IMR-90 (cell line): ENCODE results near the gene AAGAB. TPM values are rescaled to one million over a fixed set of nuclear protein-coding genes. Genes with fewer than 3 reads are reported as not detected.

Experiments
- ATAC-seq: fragments of 200-7000 bp; cut with Tn5 transposase; 2 replicates; pipeline ENCODE4 v1.9.1; 2020; ENCODE audit warnings: low read depth, mild to moderate bottlenecking, moderate library complexity
- BruUV-seq: library from RNA; stranded (reverse); fragments of 400-500 nt; replicated peaks from 2 replicates; lab custom pipeline; 2021; lab: Mats Ljungman, UMichigan
- CTCF ChIA-PET: fragments of 300-600 bp; formaldehyde crosslinking; extraction: SDS; loops from one replicate; lab custom pipeline; 2021; ENCODE audit warnings: antibody characterized with exemption; lab: Yijun Ruan, JAX
- POLR2A ChIA-PET: fragments of 300-600 bp; sonication (Branson Sonifier 250); formaldehyde crosslinking; loops from one replicate; lab custom pipeline; 2022; ENCODE audit warnings: antibody characterized with exemption; ENCODE audit not compliant: unreplicated experiment; lab: Charles Lee
- DNase-seq: peaks from one replicate; pipeline ENCODE4 v3.0.0; 2013
- H2AFZ ChIP-seq: replicated peaks from 2 replicates; pipeline ENCODE3; 2013; ENCODE audit warnings: low read length, mild to moderate bottlenecking; ENCODE audit not compliant: poor library complexity
- H2AK5ac ChIP-seq: 2 replicates; pipeline ENCODE4 v1.6.1; 2013; ENCODE audit warnings: low read depth, low read length, inconsistent platforms
- H2AK9ac ChIP-seq: replicated peaks from 2 replicates; pipeline ENCODE3; 2013; ENCODE audit warnings: mild to moderate bottlenecking, low read depth, low read length, moderate library complexity; ENCODE audit not compliant: poor library complexity
- H2BK120ac ChIP-seq: 2 replicates; pipeline ENCODE4 v1.6.1; 2013; ENCODE audit warnings: low read depth, low read length, inconsistent platforms
- H2BK15ac ChIP-seq: 3 replicates; pipeline ENCODE4 v1.6.1; 2013; ENCODE audit warnings: low read depth, low read length, inconsistent platforms
- H2BK20ac ChIP-seq: 2 replicates; pipeline ENCODE4 v1.6.1; 2013; ENCODE audit warnings: low read depth, mild to moderate bottlenecking, inconsistent platforms, low read length, moderate library complexity
- H2BK5ac ChIP-seq: 2 replicates; pipeline ENCODE4 v1.6.1; 2013; ENCODE audit warnings: mild to moderate bottlenecking, low read depth, low read length, inconsistent platforms; ENCODE audit not compliant: poor library complexity, severe bottlenecking
- H3K14ac ChIP-seq: replicated peaks from 2 replicates; pipeline ENCODE4 v1.6.1; 2013; ENCODE audit warnings: low read depth, low read length, inconsistent platforms
- H3K18ac ChIP-seq: 2 replicates; pipeline ENCODE4 v1.6.1; 2013; ENCODE audit warnings: low read depth, low read length, control low read depth
- H3K23ac ChIP-seq: 2 replicates; pipeline ENCODE4 v1.6.1; 2013; ENCODE audit warnings: low read depth, low read length, inconsistent platforms
- H3K27ac ChIP-seq: 2 replicates; pipeline ENCODE4 v1.5.1; 2013; ENCODE audit warnings: mild to moderate bottlenecking, control low read depth, low read length; ENCODE audit not compliant: insufficient read depth
- H3K27me3 ChIP-seq: 2 replicates; pipeline ENCODE4 v1.6.1; 2013; ENCODE audit warnings: low read length; ENCODE audit not compliant: control insufficient read depth, insufficient read depth
- H3K36me3 ChIP-seq: 2 replicates; pipeline ENCODE4 v1.6.1; 2013; ENCODE audit warnings: low read length, mixed read lengths; ENCODE audit not compliant: control insufficient read depth, insufficient read depth
- H3K4ac ChIP-seq: 2 replicates; pipeline ENCODE4 v1.6.1; 2013; ENCODE audit warnings: low read depth, low read length, inconsistent platforms
- H3K4me1 ChIP-seq: 2 replicates; pipeline ENCODE4 v1.6.1; 2013; ENCODE audit warnings: low read length, mixed read lengths; ENCODE audit not compliant: control insufficient read depth, insufficient read depth
- H3K4me2 ChIP-seq: 2 replicates; pipeline ENCODE4 v1.6.1; 2013; ENCODE audit warnings: low read depth, mild to moderate bottlenecking, control low read depth, low read length, moderate library complexity
- H3K4me3 ChIP-seq: 2 replicates; pipeline ENCODE4 v1.5.1; 2013; ENCODE audit warnings: low read depth, mild to moderate bottlenecking, control low read depth, low read length, moderate library complexity; ENCODE audit not compliant: insufficient read depth
- H3K56ac ChIP-seq: 2 replicates; pipeline ENCODE4 v1.6.1; 2013; ENCODE audit warnings: low read length, inconsistent platforms; ENCODE audit not compliant: insufficient read depth; ENCODE audit errors: extremely low read depth
- H3K79me1 ChIP-seq, 2 experiments: 2 replicates each; pipeline ENCODE4 v1.6.1; 2013; ENCODE audit warnings: low read length in 2 of 2, inconsistent platforms in 1 of 2, low read depth in 1 of 2
- H3K9ac ChIP-seq: 2 replicates; pipeline ENCODE4 v1.6.1; 2013; ENCODE audit warnings: low read depth, low read length, control low read depth
- H3K9me1 ChIP-seq: 2 replicates; pipeline ENCODE4 v1.6.1; 2013; ENCODE audit warnings: low read length, inconsistent platforms; ENCODE audit not compliant: insufficient read depth
- H3K9me3 ChIP-seq: 2 replicates; pipeline ENCODE4 v1.6.1; 2013; ENCODE audit warnings: low read length; ENCODE audit not compliant: control insufficient read depth, insufficient read depth
- H4K20me1 ChIP-seq: 2 replicates; pipeline ENCODE4 v1.6.1; 2013; ENCODE audit warnings: low read length, inconsistent platforms; ENCODE audit not compliant: insufficient read depth
- H4K5ac ChIP-seq: 2 replicates; pipeline ENCODE4 v1.6.1; 2013; ENCODE audit warnings: mild to moderate bottlenecking, low read depth, low read length, control low read depth
- H4K8ac ChIP-seq, 2 experiments: 2 replicates each; pipeline ENCODE4 v1.6.1; 2013; ENCODE audit warnings: low read depth in 2 of 2, low read length in 2 of 2, control low read depth in 1 of 2, inconsistent platforms in 1 of 2
- H4K91ac ChIP-seq: 2 replicates; pipeline ENCODE4 v1.6.1; 2013; ENCODE audit warnings: low read depth, low read length, inconsistent platforms; ENCODE audit not compliant: insufficient read depth
- CEBPB ChIP-seq: IDR thresholded peaks from 2 replicates; pipeline ENCODE4 v1.6.1; 2012; ENCODE audit warnings: low read depth, low read length, improper control_type of control experiment
- CHD1 ChIP-seq: IDR thresholded peaks from 2 replicates; pipeline ENCODE4 v1.6.1; 2012; ENCODE audit warnings: low read depth, low read length, improper control_type of control experiment
- CTCF ChIP-seq: conservative IDR thresholded peaks from 2 replicates; pipeline ENCODE4 v1.5.1; 2012; ENCODE audit warnings: mild to moderate bottlenecking, low read depth, low read length, improper control_type of control experiment
- FOS ChIP-seq: fragments of 150-350 bp; IDR thresholded peaks from 2 replicates; pipeline ENCODE4 v1.6.1; 2016; ENCODE audit warnings: low read depth, low read length
- MAFK ChIP-seq: IDR thresholded peaks from 2 replicates; pipeline ENCODE4 v1.6.1; 2012; ENCODE audit warnings: low read depth, low read length, improper control_type of control experiment
- MAZ ChIP-seq: IDR thresholded peaks from 2 replicates; pipeline ENCODE4 v1.6.1; 2012; ENCODE audit warnings: low read depth, mild to moderate bottlenecking, low read length, improper control_type of control experiment, moderate library complexity, borderline replicate concordance
- MXI1 ChIP-seq: IDR thresholded peaks from 2 replicates; pipeline ENCODE4 v1.6.1; 2012; ENCODE audit warnings: low read depth, mild to moderate bottlenecking, low read length, moderate library complexity, borderline replicate concordance
- NFE2L2 ChIP-seq: fragments of 150-350 bp; IDR thresholded peaks from 2 replicates; pipeline ENCODE4 v1.6.1; 2016; ENCODE audit warnings: low read depth, mild to moderate bottlenecking, low read length
- RCOR1 ChIP-seq: IDR thresholded peaks from 2 replicates; pipeline ENCODE4 v1.6.1; 2012; ENCODE audit warnings: mild to moderate bottlenecking, low read length, improper control_type of control experiment; ENCODE audit not compliant: insufficient replicate concordance
- RFX5 ChIP-seq: IDR thresholded peaks from 2 replicates; pipeline ENCODE4 v1.8.0; 2012; ENCODE audit warnings: low read depth, mild to moderate bottlenecking, low read length, moderate library complexity
- SMC3 ChIP-seq: fragments of 150-350 bp; IDR thresholded peaks from 2 replicates; pipeline ENCODE4 v1.6.1; 2016; ENCODE audit warnings: low read depth, mild to moderate bottlenecking, antibody characterized with exemption, low read length, moderate library complexity
- WGBS, 2 experiments: methylation state at CpG; one replicate each; pipeline versions ENCODE4 v1.1.5 to v1.1.7; 2013; ENCODE audit warnings: missing lambda C conversion rate in 2 of 2; ENCODE audit not compliant: insufficient read length in 1 of 2; ENCODE audit errors: extremely low coverage in 2 of 2; 5-methylcytosine and 5-hydroxymethylcytosine counted together
- dilution Hi-C: fragments of 300-500 bp; cut with HindIII; formaldehyde crosslinking; loops from one replicate; pipeline ENCODE4 v1.14.3; 2018; ENCODE audit warnings: low sequenced_read_pairs; ENCODE audit not compliant: unreplicated experiment
- in situ Hi-C: fragments of 300-500 bp; cut with MboI; formaldehyde crosslinking; loops from 3 replicates; pipeline ENCODE4 v1.14.3; 2019; ENCODE audit warnings: low sequenced_read_pairs, inconsistent platforms, mixed read lengths
- intact Hi-C: fragments of 100-400 bp; cut with micrococcal nuclease; formaldehyde crosslinking; loops from 2 replicates; pipeline ENCODE4 v1.10.0; 2022
- polyA plus RNA-seq, 3 experiments: library from polyadenylated mRNA; depleted of rRNA; stranded (reverse); fragments of >200 nt; gene quantifications; 2 replicates each; pipeline ENCODE4 v1.2.3, GENCODE V29; 2012; ENCODE audit warnings: low replicate concordance in 1 of 3
- total RNA-seq: library from RNA; depleted of rRNA; stranded (reverse); fragments of >200 nt; gene quantifications from 2 replicates; pipeline ENCODE4 v1.2.3, GENCODE V29; 2012
- TF ChIP-seq, protein P1 (sequence below): fragments of 150-350 bp; IDR thresholded peaks from 2 replicates; pipeline ENCODE4 v1.6.1; 2017; ENCODE audit warnings: mild to moderate bottlenecking, antibody characterized with exemption, low read length, low read depth
- TF ChIP-seq, protein P2 (sequence below): fragments of 150-350 bp; IDR thresholded peaks from 2 replicates; pipeline ENCODE4 v1.6.1; 2016; ENCODE audit warnings: low read depth, mild to moderate bottlenecking, low read length, moderate library complexity, borderline replicate concordance

AAGAB gene
- total and polyA plus RNA-seq, 2 of the 4 experiments (the other 2 are of a cell fraction): 26.1 to 69.7 TPM

GRCh38 chr15:67190326-67190725, 64.1 kb downstream of the AAGAB start:
- no CpG with 5 or more reads among the region's 2 CpGs for WGBS, 2 experiments
- Histone ChIP-seq H2AFZ (no peak overlapping the region), H3K9me1 (peaks cover 56% of the 10 kb centered on the region), H2BK5ac (no peak overlapping the region), H3K4me2 (no peak overlapping the region), H3K18ac (no peak overlapping the region), H2BK120ac (no peak overlapping the region), H4K8ac (no peak overlapping the region), H2AK5ac (peak overlapping the region; percentile 5; the same call in 1 of the 2 replicates), H2BK15ac (no peak overlapping the region), H4K91ac (no peak overlapping the region), H2AK9ac (no peak overlapping the region), H4K5ac (no peak overlapping the region), H3K4ac (no peak overlapping the region), H3K14ac (no peak overlapping the region), H4K20me1 (no peaks in the 10 kb centered on the region), H3K4me1 (peaks cover 49% of the 10 kb centered on the region), H3K56ac (no peak overlapping the region), H3K79me1 (peaks cover 31 to 91% of the 10 kb centered on the region in 2 experiments), H2BK20ac (no peak overlapping the region), H3K27me3 (no peaks in the 10 kb centered on the region), H3K9me3 (no peaks in the 10 kb centered on the region), H3K23ac (no peak overlapping the region), H3K36me3 (peaks cover 88% of the 10 kb centered on the region), H3K4me3 (no peak overlapping the region), H3K27ac (no peak overlapping the region), H3K9ac (no peak overlapping the region)
- ChIA-PET CTCF (no interaction called here), POLR2A (no interaction called here)
- in situ Hi-C loops: loop anchor here (10.0 kb wide), 1 partner anchor 246 kb away; no protein-coding TSS in a partner anchor
- TF ChIP-seq MXI1: no peak
- TF ChIP-seq SMC3: no peak
- no peak for TF ChIP-seq MAZ
- TF ChIP-seq MAFK: no peak
- no peak for TF ChIP-seq CTCF
- TF ChIP-seq RFX5: no peak
- no peak for TF ChIP-seq CHD1
- TF ChIP-seq NFE2L2: no peak
- TF ChIP-seq, protein P1, sequence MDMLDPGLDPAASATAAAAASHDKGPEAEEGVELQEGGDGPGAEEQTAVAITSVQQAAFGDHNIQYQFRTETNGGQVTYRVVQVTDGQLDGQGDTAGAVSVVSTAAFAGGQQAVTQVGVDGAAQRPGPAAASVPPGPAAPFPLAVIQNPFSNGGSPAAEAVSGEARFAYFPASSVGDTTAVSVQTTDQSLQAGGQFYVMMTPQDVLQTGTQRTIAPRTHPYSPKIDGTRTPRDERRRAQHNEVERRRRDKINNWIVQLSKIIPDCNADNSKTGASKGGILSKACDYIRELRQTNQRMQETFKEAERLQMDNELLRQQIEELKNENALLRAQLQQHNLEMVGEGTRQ: no peak
- TF ChIP-seq RCOR1: no peak
- TF ChIP-seq CEBPB: no peak
- TF ChIP-seq, protein P2, sequence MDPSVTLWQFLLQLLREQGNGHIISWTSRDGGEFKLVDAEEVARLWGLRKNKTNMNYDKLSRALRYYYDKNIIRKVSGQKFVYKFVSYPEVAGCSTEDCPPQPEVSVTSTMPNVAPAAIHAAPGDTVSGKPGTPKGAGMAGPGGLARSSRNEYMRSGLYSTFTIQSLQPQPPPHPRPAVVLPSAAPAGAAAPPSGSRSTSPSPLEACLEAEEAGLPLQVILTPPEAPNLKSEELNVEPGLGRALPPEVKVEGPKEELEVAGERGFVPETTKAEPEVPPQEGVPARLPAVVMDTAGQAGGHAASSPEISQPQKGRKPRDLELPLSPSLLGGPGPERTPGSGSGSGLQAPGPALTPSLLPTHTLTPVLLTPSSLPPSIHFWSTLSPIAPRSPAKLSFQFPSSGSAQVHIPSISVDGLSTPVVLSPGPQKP: no peak
- TF ChIP-seq FOS: no peak
- intact Hi-C loops: no loop called here
- peak; percentile 0 for DNase-seq
- BruUV-seq: no TSS peak
- ATAC-seq: no peak
- dilution Hi-C loops: no loop called here
